HEK293 (cell line): ENCODE measurements around the gene DCST2.

ENCODE experiments used
- CTCF ChIA-PET: fragments of 350-600 bp; formaldehyde crosslinking; extraction: SDS; loops from one replicate; lab custom pipeline; 2021; ENCODE audit warnings: antibody characterized with exemption; lab: Yijun Ruan, JAX
- POLR2A ChIA-PET: fragments of 300-600 bp; formaldehyde crosslinking; extraction: SDS; loops from one replicate; lab custom pipeline; 2020; ENCODE audit warnings: antibody characterized with exemption, inconsistent platforms; lab: Yijun Ruan, JAX
- H3K27ac ChIP-seq: fragments of 200-500 bp; sonication (Bioruptor generic); 2 replicates; pipeline ENCODE4 v1.5.1; 2014; ENCODE audit warnings: low read depth, low read length, control low read depth, inconsistent platforms; ENCODE audit errors: extremely low read depth
- H3K36me3 ChIP-seq, 2 experiments: fragments of 200-500 bp in 1 of 2; sonication (Bioruptor generic) in 1 of 2; 1 replicate in 1 of 2; 2 replicates in 1 of 2; pipeline ENCODE4 v1.5.1; 2014 to 2017; ENCODE audit warnings: inconsistent platforms in 2 of 2, low read length in 2 of 2; ENCODE audit not compliant: control insufficient read depth in 2 of 2, insufficient read depth in 1 of 2
- H3K4me1 ChIP-seq: fragments of 200-500 bp; sonication (Bioruptor generic); 2 replicates; pipeline ENCODE4 v1.5.1; 2014; ENCODE audit warnings: mild to moderate bottlenecking, low read length, inconsistent platforms; ENCODE audit not compliant: control insufficient read depth, insufficient read depth
- H3K4me3 ChIP-seq: 2 replicates; pipeline ENCODE4 v1.5.1; 2011; ENCODE audit warnings: low read depth, mild to moderate bottlenecking, control low read depth, low read length, moderate library complexity
- H3K9me3 ChIP-seq: fragments of 200-500 bp; sonication (Bioruptor generic); 2 replicates; pipeline ENCODE4 v1.5.1; 2014; ENCODE audit warnings: low read depth, low read length, inconsistent platforms; ENCODE audit not compliant: control insufficient read depth, insufficient read depth
- BCL11B ChIP-seq: fragments of 450-650 bp; formaldehyde crosslinking; IDR thresholded peaks from 2 replicates; pipeline ENCODE4 v1.5.1; 2016; ENCODE audit warnings: low read depth, missing biosample characterization, missing genetic modification characterization
- CTCF ChIP-seq: fragments of 450-650 bp; formaldehyde crosslinking; IDR thresholded peaks from 2 replicates; pipeline ENCODE4 v1.5.1; 2016; ENCODE audit warnings: missing biosample characterization, missing genetic modification characterization
- GLI2 ChIP-seq: fragments of 450-650 bp; formaldehyde crosslinking; IDR thresholded peaks from 2 replicates; pipeline ENCODE4; 2017; ENCODE audit warnings: missing biosample characterization, missing genetic modification characterization, low read depth, borderline replicate concordance
- KLF8 ChIP-seq: fragments of 450-650 bp; formaldehyde crosslinking; IDR thresholded peaks from 2 replicates; pipeline ENCODE4 v1.5.1; 2016; ENCODE audit warnings: missing biosample characterization, missing genetic modification characterization
- REST ChIP-seq: fragments of 450-650 bp; formaldehyde crosslinking; IDR thresholded peaks from 2 replicates; pipeline ENCODE4 v1.5.1; 2016; ENCODE audit warnings: missing biosample characterization, missing genetic modification characterization
- ZBTB49 ChIP-seq: fragments of 450-650 bp; formaldehyde crosslinking; IDR thresholded peaks from 2 replicates; pipeline ENCODE4 v1.5.1; 2016; ENCODE audit warnings: missing biosample characterization, missing genetic modification characterization, low read depth
- ZFHX2 ChIP-seq: fragments of 450-650 bp; formaldehyde crosslinking; conservative IDR thresholded peaks from 2 replicates; pipeline ENCODE4 v1.5.1; 2016; ENCODE audit warnings: missing biosample characterization, missing genetic modification characterization
- ZNF121 ChIP-seq: fragments of 450-650 bp; formaldehyde crosslinking; IDR thresholded peaks from 2 replicates; pipeline ENCODE4 v1.5.1; 2016; ENCODE audit warnings: missing biosample characterization, missing genetic modification characterization
- ZNF19 ChIP-seq: fragments of 450-650 bp; formaldehyde crosslinking; IDR thresholded peaks from 2 replicates; pipeline ENCODE4; 2016; ENCODE audit warnings: missing biosample characterization, missing genetic modification characterization, low read depth
- ZNF391 ChIP-seq: fragments of 450-650 bp; formaldehyde crosslinking; IDR thresholded peaks from 2 replicates; pipeline ENCODE4 v1.5.1; 2016; ENCODE audit warnings: low read depth, missing biosample characterization, missing genetic modification characterization, borderline replicate concordance
- ZNF473 ChIP-seq: fragments of 450-650 bp; formaldehyde crosslinking; IDR thresholded peaks from 2 replicates; pipeline ENCODE4 v1.5.1; 2017; ENCODE audit warnings: missing biosample characterization, missing genetic modification characterization
- ZNF600 ChIP-seq: fragments of 450-650 bp; formaldehyde crosslinking; IDR thresholded peaks from 2 replicates; pipeline ENCODE4 v1.5.1; 2016; ENCODE audit warnings: missing biosample characterization, missing genetic modification characterization
- ZNF610 ChIP-seq: fragments of 450-650 bp; formaldehyde crosslinking; IDR thresholded peaks from 2 replicates; pipeline ENCODE4 v1.5.1; 2016; ENCODE audit warnings: missing biosample characterization, missing genetic modification characterization, borderline replicate concordance
- ZNF621 ChIP-seq: fragments of 450-650 bp; formaldehyde crosslinking; IDR thresholded peaks from 2 replicates; pipeline ENCODE4 v1.5.1; 2017; ENCODE audit warnings: missing biosample characterization, missing genetic modification characterization
- ZNF626 ChIP-seq: fragments of 450-650 bp; sonication (Bioruptor Pico); formaldehyde crosslinking; IDR thresholded peaks from 2 replicates; pipeline ENCODE4 v1.5.1; 2018; ENCODE audit warnings: missing biosample characterization, missing genetic modification characterization, inconsistent platforms
- ZNF660 ChIP-seq: fragments of 450-650 bp; IDR thresholded peaks from 2 replicates; pipeline ENCODE4 v1.5.1; 2018; ENCODE audit warnings: missing biosample characterization, mild to moderate bottlenecking, missing genetic modification characterization
- ZNF76 ChIP-seq: fragments of 450-650 bp; formaldehyde crosslinking; IDR thresholded peaks from 2 replicates; pipeline ENCODE4; 2016; ENCODE audit warnings: low read depth, missing biosample characterization, missing genetic modification characterization, borderline replicate concordance
- ZNF785 ChIP-seq: fragments of 450-650 bp; formaldehyde crosslinking; IDR thresholded peaks from 2 replicates; pipeline ENCODE4 v1.5.1; 2016; ENCODE audit warnings: missing biosample characterization, missing genetic modification characterization
- ZSCAN30 ChIP-seq: fragments of 450-650 bp; IDR thresholded peaks from 2 replicates; pipeline ENCODE4 v1.5.1; 2018; ENCODE audit warnings: missing biosample characterization, mild to moderate bottlenecking, missing genetic modification characterization, moderate library complexity

Gene DCST2

GRCh38 chr1:155042789-155043188 is 9.2 kb upstream of the DCST2 start (continued):
- no peak for TF ChIP-seq ZBTB49
- peak; percentile 54; the same call in 1 of the 2 replicates for TF ChIP-seq ZFHX2 (tag by site-specific recombination)
- TF ChIP-seq ZSCAN30 (tag by site-specific recombination) = no peak
- TF ChIP-seq ZNF76 = no peak
- no peak for TF ChIP-seq ZNF473 (tag by site-specific recombination)

GRCh38 chr1:155040358-155041093 is 6.9 kb upstream of the DCST2 start:
- Histone ChIP-seq H3K4me3 (no peak overlapping the region), H3K27ac (no peak overlapping the region), H3K9me3 (no peaks in the 10 kb centered on the region), H3K36me3 (no peaks in the 10 kb centered on the region), H3K4me1 (no peaks in the 10 kb centered on the region)
- POLR2A ChIA-PET = interaction anchor here (0.6 kb wide), 1 partner anchor 33 kb away, joined by 4 read pairs; no protein-coding TSS in a partner anchor
- 0 out of 2 replicates have a peak, but pooled peaks have one; percentile 18 for TF ChIP-seq ZNF600
- TF ChIP-seq CTCF (tag by site-specific recombination) = no peak
- TF ChIP-seq ZNF610 (tag by site-specific recombination) = no peak
- TF ChIP-seq ZNF19 (tag by site-specific recombination) = no peak
- peak; percentile 59; the same call in 1 of the 2 replicates for TF ChIP-seq REST (tag by site-specific recombination)
- CTCF ChIA-PET = interaction anchor here (0.6 to 9.2 kb wide), 8 partner anchors 8 to 128 kb away, joined by 3 to 94 read pairs (median 4); partner anchors contain the start of gene ADAM15

- ChIA-PET CTCF (interaction anchor here (0.6 to 7.4 kb wide), 6 partner anchors 9 to 85 kb away, joined by 3 to 38 read pairs (median 4); partner anchors contain the start of genes ADAM15 and PYGO2), POLR2A (no interaction called here)
- Histone ChIP-seq H3K4me3 (no peak overlapping the region), H3K27ac (no peak overlapping the region), H3K9me3 (no peaks in the 10 kb centered on the region), H3K36me3 (no peaks in the 10 kb centered on the region), H3K4me1 (no peaks in the 10 kb centered on the region)
- TF ChIP-seq ZNF391 = no peak
- no peak for TF ChIP-seq GLI2 (tag by site-specific recombination)
- no peak for TF ChIP-seq KLF8
- no peak for TF ChIP-seq ZNF785
- no peak for TF ChIP-seq ZNF621 (tag by site-specific recombination)
- TF ChIP-seq BCL11B (tag by site-specific recombination) = no peak
- TF ChIP-seq ZNF626 (tag by site-specific recombination) = no peak
- no peak for TF ChIP-seq ZNF121 (tag by site-specific recombination)
- no peak for TF ChIP-seq ZSCAN30 (tag by site-specific recombination)
- TF ChIP-seq ZNF660 = no peak
Measured at GRCh38 chr1:155039308-155039669, 5.7 kb upstream of the DCST2 start.
